ENCODE results near the gene NPFF.
A peak's percentile ranks its signal among the peaks of the same experiment; 100 is the strongest.

Gene NPFF

GRCh38 chr12:53504004-53504920, 3.0 kb downstream of the NPFF start:
- no peaks in the 10 kb centered on the region for H3K27me3 Mint-ChIP-seq
- H3K4me1 Mint-ChIP-seq (ENCODE audit: low read depth) = peaks cover 38% of the 10 kb centered on the region
- H3K36me3 Mint-ChIP-seq (ENCODE audit: low read depth) = peaks cover 52% of the 10 kb centered on the region
- peak overlapping the region; percentile 68 for H3K27ac Mint-ChIP-seq
- DNase-seq = no peak
- no peak overlapping the region for H3K4me3 Mint-ChIP-seq
- no peaks in the 10 kb centered on the region for H3K9me3 Mint-ChIP-seq

GRCh38 chr12:53502983-53503728, 4.1 kb downstream of the NPFF start:
- Mint-ChIP-seq H3K4me1 (ENCODE audit: low read depth) (peaks cover 40% of the 10 kb centered on the region), H3K27ac (peak overlapping the region; percentile 99), H3K9me3 (no peaks in the 10 kb centered on the region), H3K27me3 (no peaks in the 10 kb centered on the region), H3K4me3 (peak overlapping the region; percentile 92), H3K36me3 (ENCODE audit: low read depth) (peaks cover 52% of the 10 kb centered on the region)
- DNase-seq = no peak

- DNase-seq = no peak
- peaks cover 44% of the 10 kb centered on the region for H3K4me1 Mint-ChIP-seq (ENCODE audit: low read depth)
- no peaks in the 10 kb centered on the region for H3K9me3 Mint-ChIP-seq
- peak overlapping the region; percentile 92 for H3K4me3 Mint-ChIP-seq
- H3K27me3 Mint-ChIP-seq = no peaks in the 10 kb centered on the region
- peaks cover 51% of the 10 kb centered on the region for H3K36me3 Mint-ChIP-seq (ENCODE audit: low read depth)
- peak overlapping the region; percentile 99 for H3K27ac Mint-ChIP-seq
These were observed 5.0 kb downstream of the NPFF start for GRCh38 chr12:53502331-53502730.

GRCh38 chr12:53501615-53502181, 5.6 kb downstream of the NPFF start:
- Mint-ChIP-seq H3K4me3 (peak overlapping the region; percentile 92), H3K4me1 (ENCODE audit: low read depth) (peaks cover 49% of the 10 kb centered on the region), H3K27ac (peak overlapping the region; percentile 99), H3K27me3 (no peaks in the 10 kb centered on the region), H3K36me3 (ENCODE audit: low read depth) (peaks cover 44% of the 10 kb centered on the region), H3K9me3 (no peaks in the 10 kb centered on the region)
- no peak for DNase-seq

- peak; percentile 98 for DNase-seq
- Mint-ChIP-seq H3K27me3 (no peaks in the 10 kb centered on the region), H3K27ac (peak within 1 kb of the TSS; percentile 99), H3K36me3 (ENCODE audit: low read depth) (peaks cover 37% of the 10 kb centered on the region), H3K4me1 (ENCODE audit: low read depth) (peaks cover 50% of the 10 kb centered on the region), H3K9me3 (no peaks in the 10 kb centered on the region), H3K4me3 (peak within 1 kb of the TSS; percentile 92)
These were observed 6.3 kb downstream of the NPFF start, which contains the start of gene TARBP2 for GRCh38 chr12:53500776-53501614. Gene TARBP2, plus strand, starts transcription at chr12:53501283. Its CDS starts 126 bp downstream, at chr12:53501409.

GRCh38 chr12:53500142-53500775, 7.0 kb downstream of the NPFF start:
- Mint-ChIP-seq H3K27me3 (no peaks in the 10 kb centered on the region), H3K27ac (peak overlapping the region; percentile 99), H3K36me3 (ENCODE audit: low read depth) (peaks cover 30% of the 10 kb centered on the region), H3K9me3 (no peaks in the 10 kb centered on the region), H3K4me3 (peak overlapping the region; percentile 92), H3K4me1 (ENCODE audit: low read depth) (peaks cover 50% of the 10 kb centered on the region)
- no peak for DNase-seq

- Mint-ChIP-seq H3K4me3 (peak within 1 kb of the TSS; percentile 92), H3K27me3 (no peaks in the 10 kb centered on the region), H3K4me1 (ENCODE audit: low read depth) (peaks cover 49% of the 10 kb centered on the region), H3K9me3 (no peaks in the 10 kb centered on the region), H3K27ac (peak within 1 kb of the TSS; percentile 99), H3K36me3 (ENCODE audit: low read depth) (peaks cover 23% of the 10 kb centered on the region)
- DNase-seq = peak; percentile 84
These were observed 7.8 kb downstream of the NPFF start, which contains the start of gene MAP3K12 for GRCh38 chr12:53499266-53500141. Gene MAP3K12, minus strand, starts transcription at chr12:53499458. Its CDS starts 12,067 bp downstream, at chr12:53487391.

GRCh38 chr12:53498235-53498630, 9.1 kb downstream of the NPFF start:
- peaks cover 55% of the 10 kb centered on the region for H3K4me1 Mint-ChIP-seq (ENCODE audit: low read depth)
- H3K27me3 Mint-ChIP-seq = no peaks in the 10 kb centered on the region
- DNase-seq = peak; percentile 22
- H3K9me3 Mint-ChIP-seq = no peaks in the 10 kb centered on the region
- peak overlapping the region; percentile 92 for H3K4me3 Mint-ChIP-seq
- peak overlapping the region; percentile 81 for H3K27ac Mint-ChIP-seq
- peaks cover 11% of the 10 kb centered on the region for H3K36me3 Mint-ChIP-seq (ENCODE audit: low read depth)

GRCh38 chr12:53497461-53497860, 9.8 kb downstream of the NPFF start:
- no peak overlapping the region for H3K4me3 Mint-ChIP-seq
- no peak overlapping the region for H3K27ac Mint-ChIP-seq
- H3K4me1 Mint-ChIP-seq (ENCODE audit: low read depth) = peaks cover 52% of the 10 kb centered on the region

GRCh38 chr12:53496752-53497032, 10.6 kb downstream of the NPFF start:
- Mint-ChIP-seq H3K4me1 (ENCODE audit: low read depth) (peaks cover 49% of the 10 kb centered on the region), H3K27me3 (no peaks in the 10 kb centered on the region), H3K9me3 (no peaks in the 10 kb centered on the region), H3K36me3 (ENCODE audit: low read depth) (peaks cover 8% of the 10 kb centered on the region), H3K27ac (no peak overlapping the region), H3K4me3 (no peak overlapping the region)
- DNase-seq = no peak

More at GRCh38 chr12:53497461-53497860, 9.8 kb downstream of the NPFF start:
- Mint-ChIP-seq H3K9me3 (no peaks in the 10 kb centered on the region), H3K36me3 (ENCODE audit: low read depth) (peaks cover 8% of the 10 kb centered on the region), H3K27me3 (no peaks in the 10 kb centered on the region)
- no peak for DNase-seq

GRCh38 chr12:53495903-53496751, 11.2 kb downstream of the NPFF start:
- no peaks in the 10 kb centered on the region for H3K9me3 Mint-ChIP-seq
- H3K4me1 Mint-ChIP-seq (ENCODE audit: low read depth) = peaks cover 49% of the 10 kb centered on the region
- H3K36me3 Mint-ChIP-seq (ENCODE audit: low read depth) = peaks cover 3% of the 10 kb centered on the region
- no peaks in the 10 kb centered on the region for H3K27me3 Mint-ChIP-seq
- no peak overlapping the region for H3K4me3 Mint-ChIP-seq
- H3K27ac Mint-ChIP-seq = no peak overlapping the region
- peak; percentile 25 for DNase-seq

Measured in activated T-cell treated with anti-CD3 and anti-CD28 coated beads, Interleukin-2, amount 50 U/mL, for 24 hours (primary cell).